Fibroblast of lung (primary cell): ENCODE results near the gene CDCP2. TPM values are rescaled to one million over a fixed set of nuclear protein-coding genes. Genes with fewer than 3 reads are reported as not detected.

Source experiments
- DNase-seq, 2 donors: peaks; one replicate each; pipeline versions ENCODE4 v3.0.0 to v3.0.0-alpha.2; 2010; ENCODE audit warnings: low read depth in 2 of 2
- H2AFZ ChIP-seq: 2 replicates; pipeline ENCODE4 v1.5.1; 2012; ENCODE audit warnings: low read length, control low read depth, inconsistent platforms
- H3K27ac ChIP-seq: 2 replicates; pipeline ENCODE4 v1.5.1; 2011; ENCODE audit warnings: low read length, control low read depth; ENCODE audit not compliant: insufficient read depth
- H3K27me3 ChIP-seq: 2 replicates; pipeline ENCODE4 v1.5.1; 2011; ENCODE audit warnings: mild to moderate bottlenecking, low read length; ENCODE audit not compliant: control insufficient read depth, insufficient read depth
- H3K36me3 ChIP-seq: 2 replicates; pipeline ENCODE4 v1.5.1; 2011; ENCODE audit warnings: low read length; ENCODE audit not compliant: control insufficient read depth, insufficient read depth
- H3K4me1 ChIP-seq: 2 replicates; pipeline ENCODE4 v1.5.1; 2011; ENCODE audit warnings: low read length; ENCODE audit not compliant: control insufficient read depth, insufficient read depth; ENCODE audit errors: extremely low read depth
- H3K4me2 ChIP-seq: 2 replicates; pipeline ENCODE4 v1.5.1; 2011; ENCODE audit warnings: low read length, control low read depth; ENCODE audit not compliant: insufficient read depth; ENCODE audit errors: extremely low read depth
- H3K4me3 ChIP-seq, 4 experiments: fragments of 200-600 bp in 1 of 4; sonication (generic) in 1 of 4; replicated peaks in 1 of 4; 2 replicates each; pipeline ENCODE4 v1.5.1; 2011 to 2016; ENCODE audit warnings: low read length in 4 of 4, low read depth in 3 of 4, mild to moderate bottlenecking in 3 of 4, control low read depth in 2 of 4, inconsistent platforms in 1 of 4, mixed read lengths in 1 of 4; ENCODE audit not compliant: insufficient read depth in 1 of 4; ENCODE audit errors: control extremely low read depth in 1 of 4
- H3K79me2 ChIP-seq: 2 replicates; pipeline ENCODE4 v1.5.1; 2012; ENCODE audit warnings: mild to moderate bottlenecking, low read length, inconsistent platforms; ENCODE audit not compliant: control insufficient read depth, insufficient read depth
- H3K9ac ChIP-seq: 2 replicates; pipeline ENCODE4 v1.5.1; 2011; ENCODE audit warnings: mild to moderate bottlenecking, low read length, control low read depth; ENCODE audit not compliant: insufficient read depth
- H3K9me3 ChIP-seq: 2 replicates; pipeline ENCODE4 v1.5.1; 2012; ENCODE audit warnings: low read depth, low read length; ENCODE audit not compliant: control insufficient read depth, insufficient read depth
- H4K20me1 ChIP-seq: 2 replicates; pipeline ENCODE4 v1.5.1; 2011; ENCODE audit warnings: low read length; ENCODE audit not compliant: control insufficient read depth, insufficient read depth; ENCODE audit errors: extremely low read depth
- EZH2 ChIP-seq: IDR thresholded peaks from 2 replicates; pipeline ENCODE4 v1.5.1; 2012; ENCODE audit warnings: low read length, control low read depth, mild to moderate bottlenecking; ENCODE audit errors: missing control alignments
- polyA plus RNA-seq, 2 donors: library from polyadenylated mRNA; depleted of rRNA in 1 of 2; stranded (reverse) in 1 of 2; unstranded in 1 of 2; fragments of >200 nt; gene quantifications; 2 replicates each; pipeline ENCODE4 v1.2.1, GENCODE V29; 2011 to 2012; ENCODE audit warnings: missing spikeins in 1 of 2
- total RNA-seq: library from RNA; depleted of rRNA; stranded (reverse); fragments of >200 nt; gene quantifications from 2 replicates; pipeline ENCODE4 v1.2.1, GENCODE V29; 2014
- TF ChIP-seq, protein P1 (sequence below), 2 donors: IDR thresholded peaks in 1 of 2; conservative IDR thresholded peaks in 1 of 2; 1 replicate in 1 of 2; 2 replicates in 1 of 2; pipeline ENCODE4 v1.5.1; 2011 to 2012; ENCODE audit warnings: low read length in 2 of 2, control low read depth in 1 of 2, inconsistent platforms in 1 of 2, low read depth in 1 of 2, mild to moderate bottlenecking in 1 of 2

The CDCP2 gene
- total and polyA plus RNA-seq, 2 donors (not counting 1 experiment from before 2014, with no cell fraction given): not detected

GRCh38 chr1:54156201-54156600 lies 3.4 kb upstream of the CDCP2 start:
- no peak for TF ChIP-seq EZH2
- TF ChIP-seq, protein P1, sequence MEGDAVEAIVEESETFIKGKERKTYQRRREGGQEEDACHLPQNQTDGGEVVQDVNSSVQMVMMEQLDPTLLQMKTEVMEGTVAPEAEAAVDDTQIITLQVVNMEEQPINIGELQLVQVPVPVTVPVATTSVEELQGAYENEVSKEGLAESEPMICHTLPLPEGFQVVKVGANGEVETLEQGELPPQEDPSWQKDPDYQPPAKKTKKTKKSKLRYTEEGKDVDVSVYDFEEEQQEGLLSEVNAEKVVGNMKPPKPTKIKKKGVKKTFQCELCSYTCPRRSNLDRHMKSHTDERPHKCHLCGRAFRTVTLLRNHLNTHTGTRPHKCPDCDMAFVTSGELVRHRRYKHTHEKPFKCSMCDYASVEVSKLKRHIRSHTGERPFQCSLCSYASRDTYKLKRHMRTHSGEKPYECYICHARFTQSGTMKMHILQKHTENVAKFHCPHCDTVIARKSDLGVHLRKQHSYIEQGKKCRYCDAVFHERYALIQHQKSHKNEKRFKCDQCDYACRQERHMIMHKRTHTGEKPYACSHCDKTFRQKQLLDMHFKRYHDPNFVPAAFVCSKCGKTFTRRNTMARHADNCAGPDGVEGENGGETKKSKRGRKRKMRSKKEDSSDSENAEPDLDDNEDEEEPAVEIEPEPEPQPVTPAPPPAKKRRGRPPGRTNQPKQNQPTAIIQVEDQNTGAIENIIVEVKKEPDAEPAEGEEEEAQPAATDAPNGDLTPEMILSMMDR (conservative IDR thresholded peaks at IDR 0.05 in 1 of 2, IDR thresholded peaks at IDR 0.05 in 1 of 2; ENCODE audit: low read depth in 1 of 2, low read length in 2 of 2): no peak
- Histone ChIP-seq H2AFZ (no peak overlapping the region), H3K4me2 (no peak overlapping the region), H3K36me3 (no peaks in the 10 kb centered on the region), H3K27ac (no peak overlapping the region), H3K4me3 (no peak overlapping the region), H3K9me3 (no peaks in the 10 kb centered on the region), H4K20me1 (no peaks in the 10 kb centered on the region), H3K9ac (no peak overlapping the region), H3K79me2 (no peaks in the 10 kb centered on the region), H3K4me1 (no peaks in the 10 kb centered on the region), H3K27me3 (peaks cover under 1% of the 10 kb centered on the region)
- DNase-seq: no peak

DNA sequence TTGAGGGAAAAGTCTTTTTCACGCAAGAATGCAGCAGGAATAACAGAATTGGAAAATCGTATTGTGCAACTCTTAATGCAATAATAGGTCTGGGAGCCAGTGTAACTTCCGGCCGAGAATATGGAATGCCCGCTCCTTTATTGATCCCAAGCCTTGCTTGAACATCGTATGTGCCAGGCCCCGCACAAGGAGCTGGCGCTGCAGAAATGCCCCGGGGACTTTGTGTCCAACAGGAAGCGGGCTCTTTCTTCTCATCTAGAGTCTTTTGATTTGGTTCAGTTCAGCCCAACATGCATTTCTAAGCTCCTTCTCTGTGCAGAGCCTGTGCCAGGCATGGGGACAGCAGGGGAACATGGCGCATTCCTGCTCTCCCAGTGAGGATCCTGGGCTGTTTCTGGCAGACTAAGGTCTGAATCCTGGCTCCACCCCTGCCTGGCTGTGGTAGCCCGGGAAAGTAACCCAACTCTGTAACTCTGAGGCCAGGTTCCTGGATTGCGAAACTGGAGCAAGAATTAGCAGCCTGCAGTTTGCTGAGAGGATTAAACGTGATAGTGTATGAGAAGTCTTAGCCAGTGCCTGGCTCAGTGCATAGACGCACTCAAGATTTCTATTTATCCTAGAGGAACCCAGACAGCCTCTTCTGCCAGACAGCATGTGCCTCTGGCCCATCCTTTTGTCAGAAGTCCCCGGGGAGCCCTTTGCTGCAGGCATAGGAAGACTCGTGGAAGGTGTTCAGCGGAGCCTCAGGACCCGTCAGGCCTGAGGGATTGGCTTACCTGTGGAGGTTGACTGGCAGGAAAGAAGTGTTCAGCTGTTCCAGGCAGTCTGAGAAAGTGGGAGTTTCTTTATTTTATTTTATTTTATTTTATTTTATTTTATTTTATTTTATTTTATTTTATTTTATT lies 987 bp upstream of the CDCP2 start:
- Histone ChIP-seq H3K79me2 (no peaks in the 10 kb centered on the region), H3K4me1 (no peaks in the 10 kb centered on the region), H3K27ac (no peak overlapping the region), H3K4me2 (peak overlapping the region; percentile 59), H3K27me3 (peaks cover 3% of the 10 kb centered on the region), H3K36me3 (no peaks in the 10 kb centered on the region), H3K4me3 (no peak overlapping the region), H3K9me3 (no peaks in the 10 kb centered on the region), H2AFZ (peak overlapping the region; percentile 59), H3K9ac (no peak overlapping the region), H4K20me1 (no peaks in the 10 kb centered on the region)
- DNase-seq: peak; percentile 64 to 70
- TF ChIP-seq, protein P1 (conservative IDR thresholded peaks at IDR 0.05 in 1 of 2, IDR thresholded peaks at IDR 0.05 in 1 of 2; ENCODE audit: low read depth in 1 of 2, low read length in 2 of 2): no peak
- no peak for TF ChIP-seq EZH2

- no peaks in the 10 kb centered on the region for H3K9me3 ChIP-seq
Measured at GRCh38 chr1:54151013-54151412, 1.8 kb downstream of the CDCP2 start.

More at GRCh38 chr1:54151013-54151412, 1.8 kb downstream of the CDCP2 start:
- Histone ChIP-seq H4K20me1 (no peaks in the 10 kb centered on the region), H3K36me3 (no peaks in the 10 kb centered on the region), H3K4me1 (no peaks in the 10 kb centered on the region), H3K79me2 (no peaks in the 10 kb centered on the region), H3K9ac (no peak overlapping the region), H3K4me3 (no peak overlapping the region), H3K27me3 (peaks cover 3% of the 10 kb centered on the region), H2AFZ (no peak overlapping the region), H3K27ac (no peak overlapping the region), H3K4me2 (no peak overlapping the region)
- TF ChIP-seq EZH2: no peak
- TF ChIP-seq, protein P1 (conservative IDR thresholded peaks at IDR 0.05 in 1 of 2, IDR thresholded peaks at IDR 0.05 in 1 of 2; ENCODE audit: low read depth in 1 of 2, low read length in 2 of 2): no peak
- DNase-seq: no peak
